ENCODE results near the gene HECTD1.
A peak's percentile ranks its signal among the peaks of the same experiment; 100 is the strongest.
"Not testable (repeated sequence)": the region's sequence is repeated elsewhere in the genome, so short reads cannot be mapped to it uniquely, and the experiment has no call there.

Gene HECTD1

DNA sequence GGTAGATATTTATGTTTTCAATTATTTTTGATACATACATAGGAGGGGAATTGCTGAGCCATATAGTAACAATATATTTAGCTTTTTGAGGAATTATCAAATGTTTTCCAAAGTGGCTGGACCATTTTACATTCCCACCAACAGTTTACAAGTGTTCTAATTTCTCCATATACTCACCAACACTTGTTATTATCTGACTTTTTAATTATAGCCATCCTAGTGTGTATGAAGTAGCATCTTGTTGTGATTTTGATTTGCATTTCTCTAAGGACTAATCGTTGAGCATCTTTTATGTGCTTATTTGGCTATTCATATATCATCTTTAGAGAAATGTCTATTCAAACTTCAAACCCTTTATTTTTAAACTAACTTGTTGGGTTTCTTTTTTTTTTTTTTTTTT, 17.2 kb upstream of the HECTD1 start:
- DNase-seq (ENCODE audit: low spot score): no peak

DNA sequence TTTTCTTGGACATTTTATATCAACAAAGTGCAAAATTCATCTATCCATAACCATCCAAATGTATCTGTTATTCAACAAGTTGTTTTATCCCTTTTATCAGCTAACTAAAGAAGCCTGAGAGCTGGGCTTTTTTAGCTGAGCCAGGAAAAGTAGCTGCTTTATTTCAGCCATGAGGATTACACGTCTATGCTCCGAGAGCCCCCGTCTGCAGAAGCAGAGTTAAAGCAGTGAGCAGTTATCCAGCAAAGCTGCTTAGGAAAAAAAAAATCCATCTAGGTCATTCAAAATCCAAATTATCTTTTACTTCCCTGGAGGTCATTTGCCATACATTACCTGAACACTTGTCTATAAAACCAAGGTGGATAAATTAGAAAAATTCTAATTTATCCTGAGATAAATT, 15.7 kb upstream of the HECTD1 start:
- no peak for DNase-seq (ENCODE audit: low spot score)

- no peak for DNase-seq (ENCODE audit: low spot score)
Observed at GRCh38 chr14:31222834-31223233, 15.2 kb upstream of the HECTD1 start.

GRCh38 chr14:31221266-31221665, 13.7 kb upstream of the HECTD1 start:
- DNase-seq (ENCODE audit: low spot score): no peak

GRCh38 chr14:31219169-31219568, 11.6 kb upstream of the HECTD1 start:
- DNase-seq (ENCODE audit: low spot score): no peak

DNA sequence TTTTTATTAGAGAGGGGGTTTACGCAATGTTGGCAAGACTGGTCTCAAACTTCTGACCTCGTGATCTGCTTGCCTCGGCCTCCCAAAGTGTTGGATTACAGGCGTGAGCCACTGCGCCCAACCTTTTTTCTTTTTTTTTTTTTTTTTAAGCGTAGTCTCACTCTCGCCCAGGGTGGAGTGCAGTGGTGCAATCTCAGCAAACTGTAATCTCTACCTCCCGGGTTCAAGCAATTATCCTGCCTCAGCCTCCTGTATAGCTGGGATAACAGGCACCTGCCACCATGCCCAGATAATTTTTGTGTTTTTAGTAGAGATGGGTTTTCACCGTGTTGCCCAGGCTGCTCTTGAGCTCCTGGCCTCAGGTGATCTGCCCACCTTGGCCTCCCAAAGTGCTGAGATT, 8.8 kb upstream of the HECTD1 start:
- DNase-seq (ENCODE audit: low spot score): no peak

- DNase-seq (ENCODE audit: low spot score): no peak
Observed at GRCh38 chr14:31212893-31213292, 5.3 kb upstream of the HECTD1 start.

DNA sequence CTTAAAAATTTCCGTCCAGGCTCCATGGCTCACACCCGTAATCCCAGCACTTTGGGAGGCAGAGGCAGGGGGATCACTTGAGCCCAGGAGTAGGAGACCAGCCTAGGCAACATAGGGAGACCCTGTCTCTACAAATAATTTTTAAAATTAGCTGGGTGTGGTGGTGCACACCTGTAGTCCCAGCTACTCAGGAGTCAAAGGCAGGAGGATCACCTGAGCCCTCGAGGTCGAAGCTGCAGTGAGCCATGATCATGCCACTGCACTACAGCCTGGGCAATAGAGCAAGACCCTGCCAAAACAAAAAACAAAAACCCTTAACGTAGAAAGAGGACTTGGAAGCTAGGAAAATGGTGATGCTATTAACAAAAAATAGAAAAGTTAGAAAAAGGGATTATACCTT, 2.0 kb upstream of the HECTD1 start:
- no peak for DNase-seq (ENCODE audit: low spot score)

GRCh38 chr14:31208546-31209424, 1.2 kb upstream of the HECTD1 start:
- DNase-seq (ENCODE audit: low spot score): no peak

DNA sequence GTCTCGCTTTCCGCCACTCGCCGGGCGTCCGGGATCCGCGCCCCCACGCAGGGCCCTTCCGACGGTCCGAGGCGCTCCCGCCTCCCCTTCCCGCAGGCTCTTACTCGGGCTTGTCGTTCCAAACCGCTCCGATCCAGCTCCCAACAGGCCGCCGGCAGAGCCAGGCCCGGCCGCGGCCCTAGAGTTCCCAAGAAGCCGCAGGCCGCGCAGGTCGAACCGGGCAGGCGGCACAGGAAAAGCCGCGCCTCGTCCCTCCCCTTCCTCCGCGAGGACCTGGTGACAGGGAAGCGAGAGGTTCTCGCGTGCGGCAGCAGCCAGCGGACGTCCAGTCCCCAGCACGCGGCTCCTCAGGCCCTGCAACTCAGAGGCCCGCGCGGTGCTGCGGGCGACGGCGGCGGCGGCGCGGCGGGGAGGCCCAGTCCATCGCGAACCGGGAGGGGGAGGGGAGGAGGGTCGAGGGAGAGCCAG, 272 bp downstream of the HECTD1 start:
- DNase-seq (ENCODE audit: low spot score): no peak

- peak; percentile 53 for DNase-seq (ENCODE audit: low spot score)
Observed at GRCh38 chr14:31206536-31207286, 882 bp downstream of the HECTD1 start.

DNA sequence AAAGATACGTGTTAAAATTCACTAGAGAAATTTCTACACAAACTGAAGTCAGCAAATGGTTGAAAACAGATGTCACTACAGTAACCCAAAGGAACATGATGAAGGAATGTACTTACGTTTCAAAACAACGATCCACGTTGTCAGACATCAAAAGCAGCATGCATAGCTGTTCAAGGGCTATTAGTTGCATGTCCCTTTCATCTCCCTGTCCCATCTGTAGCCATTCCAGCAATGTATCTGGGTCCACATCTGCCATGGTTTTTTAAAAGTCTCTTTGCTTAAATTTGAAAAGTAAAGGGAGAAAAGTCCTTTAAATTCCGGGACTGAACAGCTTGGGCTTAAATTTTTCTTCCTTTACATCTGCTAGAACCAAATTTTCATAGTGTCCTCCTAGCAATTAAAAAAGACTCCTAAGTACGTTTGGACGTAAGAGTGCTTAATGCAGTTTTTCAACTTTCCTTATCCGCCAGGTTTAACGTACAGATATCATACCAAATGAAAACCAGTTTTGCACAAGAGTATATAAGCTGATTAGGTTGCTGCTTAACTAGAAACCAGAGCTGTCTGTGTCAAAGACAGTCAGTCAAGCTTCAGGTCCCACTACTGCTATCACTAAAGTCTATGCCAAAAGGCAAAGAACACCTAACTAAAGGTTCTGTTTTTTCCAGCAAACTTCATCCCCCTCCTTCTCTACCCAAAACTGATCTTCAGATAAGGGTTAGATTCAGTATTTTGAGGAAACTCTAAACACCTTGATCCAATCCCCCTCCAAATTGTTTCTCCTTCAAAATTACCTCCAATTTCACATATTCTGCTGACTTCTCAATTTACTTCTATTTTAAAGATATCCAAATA, 1.7 kb downstream of the HECTD1 start:
- DNase-seq (ENCODE audit: low spot score): peak; percentile 63

GRCh38 chr14:31204593-31205534, 2.7 kb downstream of the HECTD1 start:
- no peak for DNase-seq (ENCODE audit: low spot score)

- DNase-seq (ENCODE audit: low spot score): not testable (repeated sequence)
Observed at GRCh38 chr14:31203899-31204592, 3.5 kb downstream of the HECTD1 start.

DNA sequence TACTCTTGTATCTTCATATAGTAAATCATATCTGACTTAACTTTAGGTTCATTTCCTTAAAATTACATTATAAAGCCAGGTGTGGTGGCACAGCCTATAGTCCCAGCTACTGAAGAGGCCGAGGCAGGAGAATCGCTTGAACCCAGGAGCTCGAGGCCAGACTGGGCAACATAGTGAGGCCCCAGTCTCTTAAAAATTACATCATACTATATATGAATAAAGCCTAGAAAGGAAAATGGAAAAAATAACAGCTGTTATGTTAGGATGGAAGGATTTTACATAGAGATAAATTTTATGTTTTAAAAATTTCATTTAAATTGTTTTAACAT, 4.2 kb downstream of the HECTD1 start:
- DNase-seq (ENCODE audit: low spot score): no peak

GRCh38 chr14:31201111-31201510, 6.5 kb downstream of the HECTD1 start:
- DNase-seq (ENCODE audit: low spot score): no peak

DNA sequence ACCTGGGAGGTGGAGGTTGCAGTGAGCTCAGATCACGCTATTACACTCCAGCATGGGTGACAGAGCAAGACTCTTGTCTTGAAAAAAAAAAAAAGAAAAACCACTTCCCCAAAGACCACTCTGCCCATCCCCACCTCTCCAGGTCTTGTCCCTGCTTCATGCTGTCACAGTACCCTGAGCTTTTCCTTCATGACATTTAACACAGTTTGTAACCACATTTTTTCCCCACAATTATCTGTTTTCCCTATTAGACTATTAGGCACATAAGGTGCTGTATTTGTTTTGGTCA, 6.9 kb downstream of the HECTD1 start:
- no peak for DNase-seq (ENCODE audit: low spot score)

GRCh38 chr14:31197671-31198070, 9.9 kb downstream of the HECTD1 start:
- no peak for DNase-seq (ENCODE audit: low spot score)

DNA sequence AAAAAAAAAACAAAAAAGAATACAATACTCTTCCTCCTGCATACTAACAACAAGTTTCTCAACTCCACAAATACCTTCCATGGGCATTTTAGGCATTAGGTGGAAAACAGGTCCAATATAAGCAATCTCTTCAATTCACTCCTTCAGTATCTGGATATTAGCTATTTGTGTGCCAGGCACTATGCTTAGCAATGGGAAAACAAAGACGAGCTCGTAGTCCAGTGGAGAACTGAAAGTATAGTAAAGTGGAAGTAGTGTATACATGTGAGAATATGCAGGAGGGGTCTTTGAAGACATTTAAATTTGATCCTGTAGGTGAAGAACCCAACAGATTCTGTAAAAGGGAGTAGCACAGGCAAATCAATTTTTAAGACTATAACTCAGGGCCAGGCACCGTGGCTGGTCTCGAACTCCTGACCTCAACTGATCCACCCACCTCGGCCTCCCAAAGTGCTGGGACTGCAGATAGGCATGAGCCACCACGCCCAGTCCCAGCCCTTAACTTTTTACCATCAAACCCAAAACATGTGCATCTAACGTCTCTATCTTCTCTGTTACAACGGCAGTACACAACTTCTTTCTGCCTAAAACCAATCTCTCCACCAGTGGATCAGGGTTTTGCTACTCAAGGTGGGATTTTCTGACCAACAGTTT, 10.6 kb downstream of the HECTD1 start:
- no peak for DNase-seq (ENCODE audit: low spot score)

GRCh38 chr14:31194661-31195060, 12.9 kb downstream of the HECTD1 start:
- DNase-seq (ENCODE audit: low spot score): no peak

All from NAMALWA (cell line).